HG02610 (cell line): ENCODE measurements around the gene TTC9.
A peak's percentile ranks its signal among the peaks of the same experiment; 100 is the strongest.

Experiments used
- ATAC-seq: cut with Tn5 transposase; IDR thresholded peaks from one replicate; pipeline ENCODE4 v1.9.1; 2021; ENCODE audit warnings: mild to moderate bottlenecking, moderate library complexity; ENCODE audit not compliant: unreplicated experiment

The TTC9 gene

GRCh38 chr14:70641548-70642302, at the start of gene TTC9:
TTC9 (plus strand) TSS chr14:70641916; CDS start chr14:70642130, 214 bp downstream.
- ATAC-seq = no peak

GRCh38 chr14:70594461-70594860, 47.3 kb upstream of the TTC9 start:
- no peak for ATAC-seq

GRCh38 chr14:70595443-70596185, 46.1 kb upstream of the TTC9 start:
- no peak for ATAC-seq

GRCh38 chr14:70597731-70598130, 44.0 kb upstream of the TTC9 start:
- ATAC-seq = no peak

- ATAC-seq = no peak
These were observed 42.4 kb upstream of the TTC9 start for GRCh38 chr14:70599345-70599744.

GRCh38 chr14:70600382-70601157, 41.1 kb upstream of the TTC9 start, which contains the start of gene MED6:
MED6 (minus strand) TSS chr14:70600655; CDS start chr14:70600637, 18 bp downstream.
- peak; percentile 89 for ATAC-seq

- no peak for ATAC-seq
These were observed 40.6 kb upstream of the TTC9 start for GRCh38 chr14:70601162-70601561.

- ATAC-seq = peak; percentile 63
These were observed 39.5 kb upstream of the TTC9 start for GRCh38 chr14:70602254-70602653.

- ATAC-seq = no peak
These were observed 30.5 kb upstream of the TTC9 start for GRCh38 chr14:70611216-70611615.

- ATAC-seq = no peak
These were observed 25.1 kb upstream of the TTC9 start for GRCh38 chr14:70616646-70617045.

GRCh38 chr14:70618314-70618713, 23.4 kb upstream of the TTC9 start:
- ATAC-seq = no peak

- ATAC-seq = no peak
These were observed 22.0 kb upstream of the TTC9 start for GRCh38 chr14:70619708-70620107.

GRCh38 chr14:70622111-70622712, 19.5 kb upstream of the TTC9 start:
- ATAC-seq = no peak

- ATAC-seq = no peak
These were observed 16.7 kb upstream of the TTC9 start for GRCh38 chr14:70624972-70625371.

GRCh38 chr14:70631948-70632347, 9.8 kb upstream of the TTC9 start:
- no peak for ATAC-seq

GRCh38 chr14:70635971-70636595, 5.6 kb upstream of the TTC9 start:
- no peak for ATAC-seq

GRCh38 chr14:70638416-70638815, 3.3 kb upstream of the TTC9 start:
- no peak for ATAC-seq

GRCh38 chr14:70640938-70641547, 673 bp upstream of the TTC9 start:
- ATAC-seq = peak; percentile 72

- ATAC-seq = no peak
These were observed 853 bp downstream of the TTC9 start for GRCh38 chr14:70642303-70643235.
